Liver (tissue), 3 donors: ENCODE measurements around the gene ASS1.

Experiments
- EGR1 ChIP-seq, 2 donors: IDR thresholded peaks; 2 replicates each; pipeline ENCODE4 v1.6.1; 2016 to 2018; ENCODE audit warnings: antibody characterized with exemption in 2 of 2, low read depth in 2 of 2
- SP1 ChIP-seq: IDR thresholded peaks from 2 replicates; pipeline ENCODE4 v1.6.1; 2018; ENCODE audit warnings: antibody characterized with exemption, mild to moderate bottlenecking
- TAF1 ChIP-seq: conservative IDR thresholded peaks from 2 replicates; pipeline ENCODE4 v1.6.1; 2016; ENCODE audit warnings: antibody characterized with exemption, mild to moderate bottlenecking
- TF ChIP-seq, protein P1 (sequence below): fragments of 150-350 bp; IDR thresholded peaks from 2 replicates; pipeline ENCODE4 v1.5.1; 2017; ENCODE audit warnings: improper control_type of control experiment, low read depth, low read length; ENCODE audit not compliant: missing input control
- TF ChIP-seq, protein P2 (sequence below): IDR thresholded peaks from 2 replicates; pipeline ENCODE4 v1.6.1; 2016; ENCODE audit warnings: antibody characterized with exemption
- TF ChIP-seq, protein P3 (sequence below): IDR thresholded peaks from 2 replicates; pipeline ENCODE4 v1.6.1; 2016; ENCODE audit warnings: antibody characterized with exemption, mild to moderate bottlenecking
- donor health status: healthy.
- donor health status: healthy.

DNA sequence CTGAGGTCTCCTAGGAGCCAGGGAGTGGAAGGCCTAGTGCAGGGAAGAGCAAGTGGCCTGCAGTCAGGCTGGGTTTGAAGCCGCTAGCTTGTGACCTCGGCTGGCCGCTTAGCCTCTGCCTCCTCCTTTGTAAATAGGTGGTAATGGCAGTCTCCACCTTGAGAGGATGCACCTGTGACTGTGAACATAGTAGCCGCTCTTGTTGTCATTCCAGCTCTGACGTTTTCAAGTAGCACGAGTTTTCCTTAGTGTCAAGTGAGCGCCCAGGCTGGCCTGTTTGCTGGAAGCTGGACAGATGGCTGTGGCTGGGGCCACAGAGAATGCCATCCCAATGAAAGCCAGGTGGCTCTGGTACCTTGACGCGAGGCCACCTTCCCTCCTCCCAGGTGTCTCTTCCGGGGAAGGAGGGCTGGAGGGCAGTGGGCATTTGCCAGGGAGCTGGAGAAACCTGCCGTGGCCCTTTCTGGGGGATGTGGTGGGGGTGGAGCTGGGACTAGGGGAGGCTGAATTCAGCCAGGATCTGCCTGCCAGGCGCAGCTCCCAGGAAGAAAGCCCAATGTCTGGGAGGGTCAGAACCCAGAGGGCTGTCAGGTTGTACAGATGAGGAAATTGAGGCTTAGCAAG lies 2.5 kb downstream of the ASS1 start:
- TF ChIP-seq, protein P1, sequence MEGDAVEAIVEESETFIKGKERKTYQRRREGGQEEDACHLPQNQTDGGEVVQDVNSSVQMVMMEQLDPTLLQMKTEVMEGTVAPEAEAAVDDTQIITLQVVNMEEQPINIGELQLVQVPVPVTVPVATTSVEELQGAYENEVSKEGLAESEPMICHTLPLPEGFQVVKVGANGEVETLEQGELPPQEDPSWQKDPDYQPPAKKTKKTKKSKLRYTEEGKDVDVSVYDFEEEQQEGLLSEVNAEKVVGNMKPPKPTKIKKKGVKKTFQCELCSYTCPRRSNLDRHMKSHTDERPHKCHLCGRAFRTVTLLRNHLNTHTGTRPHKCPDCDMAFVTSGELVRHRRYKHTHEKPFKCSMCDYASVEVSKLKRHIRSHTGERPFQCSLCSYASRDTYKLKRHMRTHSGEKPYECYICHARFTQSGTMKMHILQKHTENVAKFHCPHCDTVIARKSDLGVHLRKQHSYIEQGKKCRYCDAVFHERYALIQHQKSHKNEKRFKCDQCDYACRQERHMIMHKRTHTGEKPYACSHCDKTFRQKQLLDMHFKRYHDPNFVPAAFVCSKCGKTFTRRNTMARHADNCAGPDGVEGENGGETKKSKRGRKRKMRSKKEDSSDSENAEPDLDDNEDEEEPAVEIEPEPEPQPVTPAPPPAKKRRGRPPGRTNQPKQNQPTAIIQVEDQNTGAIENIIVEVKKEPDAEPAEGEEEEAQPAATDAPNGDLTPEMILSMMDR: no peak
- TF ChIP-seq SP1: no peak
- TF ChIP-seq EGR1 (IDR thresholded peaks at IDR 0.05; ENCODE audit: low read depth in 2 of 2): no peak
- TF ChIP-seq, protein P2, sequence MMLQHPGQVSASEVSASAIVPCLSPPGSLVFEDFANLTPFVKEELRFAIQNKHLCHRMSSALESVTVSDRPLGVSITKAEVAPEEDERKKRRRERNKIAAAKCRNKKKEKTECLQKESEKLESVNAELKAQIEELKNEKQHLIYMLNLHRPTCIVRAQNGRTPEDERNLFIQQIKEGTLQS: no peak
- TF ChIP-seq TAF1: no peak
- TF ChIP-seq, protein P3, sequence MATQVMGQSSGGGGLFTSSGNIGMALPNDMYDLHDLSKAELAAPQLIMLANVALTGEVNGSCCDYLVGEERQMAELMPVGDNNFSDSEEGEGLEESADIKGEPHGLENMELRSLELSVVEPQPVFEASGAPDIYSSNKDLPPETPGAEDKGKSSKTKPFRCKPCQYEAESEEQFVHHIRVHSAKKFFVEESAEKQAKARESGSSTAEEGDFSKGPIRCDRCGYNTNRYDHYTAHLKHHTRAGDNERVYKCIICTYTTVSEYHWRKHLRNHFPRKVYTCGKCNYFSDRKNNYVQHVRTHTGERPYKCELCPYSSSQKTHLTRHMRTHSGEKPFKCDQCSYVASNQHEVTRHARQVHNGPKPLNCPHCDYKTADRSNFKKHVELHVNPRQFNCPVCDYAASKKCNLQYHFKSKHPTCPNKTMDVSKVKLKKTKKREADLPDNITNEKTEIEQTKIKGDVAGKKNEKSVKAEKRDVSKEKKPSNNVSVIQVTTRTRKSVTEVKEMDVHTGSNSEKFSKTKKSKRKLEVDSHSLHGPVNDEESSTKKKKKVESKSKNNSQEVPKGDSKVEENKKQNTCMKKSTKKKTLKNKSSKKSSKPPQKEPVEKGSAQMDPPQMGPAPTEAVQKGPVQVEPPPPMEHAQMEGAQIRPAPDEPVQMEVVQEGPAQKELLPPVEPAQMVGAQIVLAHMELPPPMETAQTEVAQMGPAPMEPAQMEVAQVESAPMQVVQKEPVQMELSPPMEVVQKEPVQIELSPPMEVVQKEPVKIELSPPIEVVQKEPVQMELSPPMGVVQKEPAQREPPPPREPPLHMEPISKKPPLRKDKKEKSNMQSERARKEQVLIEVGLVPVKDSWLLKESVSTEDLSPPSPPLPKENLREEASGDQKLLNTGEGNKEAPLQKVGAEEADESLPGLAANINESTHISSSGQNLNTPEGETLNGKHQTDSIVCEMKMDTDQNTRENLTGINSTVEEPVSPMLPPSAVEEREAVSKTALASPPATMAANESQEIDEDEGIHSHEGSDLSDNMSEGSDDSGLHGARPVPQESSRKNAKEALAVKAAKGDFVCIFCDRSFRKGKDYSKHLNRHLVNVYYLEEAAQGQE: no peak
